Measurements from ENCODE around the gene TACC2. TPM values are rescaled to one million over a fixed set of nuclear protein-coding genes. Genes with fewer than 3 reads are reported as not detected.

TACC2 gene
- total and polyA plus RNA-seq, 2 donors (not counting 3 experiments of a cell fraction or from before 2014, with no cell fraction given), result 14.4 to 46.2 TPM

DNA sequence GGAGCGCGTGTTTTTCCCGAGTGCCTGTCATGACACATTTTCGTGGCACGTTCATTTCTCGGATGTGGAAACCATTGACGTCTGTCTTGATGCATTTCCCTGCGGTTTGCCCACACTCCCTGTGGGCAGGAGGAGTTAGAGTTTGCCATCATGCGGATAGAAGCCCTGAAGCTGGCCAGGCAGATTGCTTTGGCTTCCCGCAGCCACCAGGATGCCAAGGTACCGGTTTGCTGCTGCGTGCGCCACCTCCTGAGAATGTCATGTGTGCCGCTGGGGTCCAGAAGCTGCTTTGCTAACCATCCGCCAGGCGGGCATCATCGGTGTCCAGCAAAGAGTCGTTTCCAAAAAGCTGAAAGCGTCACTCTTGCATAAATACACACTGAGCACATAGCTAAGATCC lies 241.3 kb downstream of the TACC2 start:
- TF ChIP-seq FOS (IDR thresholded peaks at IDR 0.05; ENCODE audit: borderline replicate concordance, insufficient read depth, low read length) (no peak), EZH2 (IDR thresholded peaks at IDR 0.05; ENCODE audit: borderline replicate concordance, low read depth, low read length, severe bottlenecking) (no peak), POLR2A (IDR thresholded peaks at IDR 0.05; ENCODE audit: low read depth, low read length) (no peak), POLR2AphosphoS5 (IDR thresholded peaks at IDR 0.05; ENCODE audit: insufficient read depth, low read depth, low read length) (no peak), GATA2 (IDR thresholded peaks at IDR 0.05; ENCODE audit: insufficient read depth, insufficient read length, low read depth, low read length) (no peak), JUN (IDR thresholded peaks at IDR 0.05; ENCODE audit: borderline replicate concordance, insufficient read depth, insufficient read length, low read depth) (no peak), MYC (IDR thresholded peaks at IDR 0.05; ENCODE audit: low read depth, low read length) (no peak)
- TF ChIP-seq, protein P1, sequence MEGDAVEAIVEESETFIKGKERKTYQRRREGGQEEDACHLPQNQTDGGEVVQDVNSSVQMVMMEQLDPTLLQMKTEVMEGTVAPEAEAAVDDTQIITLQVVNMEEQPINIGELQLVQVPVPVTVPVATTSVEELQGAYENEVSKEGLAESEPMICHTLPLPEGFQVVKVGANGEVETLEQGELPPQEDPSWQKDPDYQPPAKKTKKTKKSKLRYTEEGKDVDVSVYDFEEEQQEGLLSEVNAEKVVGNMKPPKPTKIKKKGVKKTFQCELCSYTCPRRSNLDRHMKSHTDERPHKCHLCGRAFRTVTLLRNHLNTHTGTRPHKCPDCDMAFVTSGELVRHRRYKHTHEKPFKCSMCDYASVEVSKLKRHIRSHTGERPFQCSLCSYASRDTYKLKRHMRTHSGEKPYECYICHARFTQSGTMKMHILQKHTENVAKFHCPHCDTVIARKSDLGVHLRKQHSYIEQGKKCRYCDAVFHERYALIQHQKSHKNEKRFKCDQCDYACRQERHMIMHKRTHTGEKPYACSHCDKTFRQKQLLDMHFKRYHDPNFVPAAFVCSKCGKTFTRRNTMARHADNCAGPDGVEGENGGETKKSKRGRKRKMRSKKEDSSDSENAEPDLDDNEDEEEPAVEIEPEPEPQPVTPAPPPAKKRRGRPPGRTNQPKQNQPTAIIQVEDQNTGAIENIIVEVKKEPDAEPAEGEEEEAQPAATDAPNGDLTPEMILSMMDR (IDR thresholded peaks at IDR 0.05; ENCODE audit: extremely low read depth in 1 of 2, insufficient read depth in 1 of 2, low read depth in 1 of 2, low read length in 2 of 2), result no peak
- TF ChIP-seq, protein P2, sequence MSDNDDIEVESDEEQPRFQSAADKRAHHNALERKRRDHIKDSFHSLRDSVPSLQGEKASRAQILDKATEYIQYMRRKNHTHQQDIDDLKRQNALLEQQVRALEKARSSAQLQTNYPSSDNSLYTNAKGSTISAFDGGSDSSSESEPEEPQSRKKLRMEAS (IDR thresholded peaks at IDR 0.05; ENCODE audit: insufficient read depth, insufficient read length), result no peak
- POLR2A ChIA-PET, result no interaction called here
- Histone ChIP-seq H3K36me3 (ENCODE audit: control insufficient read depth in 2 of 2, extremely low read depth in 1 of 2, insufficient read depth in 2 of 2, low read length in 2 of 2) (peaks cover 3 to 7% of the 10 kb centered on the region in 2 experiments), H3K4me2 (ENCODE audit: insufficient read depth, low read length) (no peak overlapping the region), H3K4me3 (replicated peaks in 1 of 3; ENCODE audit: insufficient read depth in 1 of 3, low read depth in 1 of 3, low read length in 3 of 3) (no peak overlapping the region), H3K27me3 (ENCODE audit: control insufficient read depth in 2 of 2, insufficient read depth in 2 of 2, low read length in 2 of 2) (no peaks in the 10 kb centered on the region), H3K79me2 (ENCODE audit: control insufficient read depth, insufficient read depth, low read length) (no peaks in the 10 kb centered on the region), H3K27ac (ENCODE audit: insufficient read depth, low read depth, low read length) (no peak overlapping the region), H2AFZ (ENCODE audit: low read depth, low read length) (no peak overlapping the region), H3K4me1 (ENCODE audit: control insufficient read depth, extremely low read depth, insufficient read depth, low read length) (no peaks in the 10 kb centered on the region), H4K20me1 (replicated peaks; ENCODE audit: control insufficient read depth, extremely low read depth, insufficient read depth, low read length) (no peaks in the 10 kb centered on the region), H3K9me3 (replicated peaks; ENCODE audit: control insufficient read depth, insufficient read depth, low read length) (no peaks in the 10 kb centered on the region), H3K9ac (replicated peaks; ENCODE audit: extremely low read depth, insufficient read depth, low read length) (no peak overlapping the region), H3K9me1 (replicated peaks; ENCODE audit: control insufficient read depth, extremely low read depth, insufficient read depth, low read length) (no peaks in the 10 kb centered on the region)
- DNase-seq (ENCODE audit: low read depth, low spot score) (no peak), FAIRE-seq (no peak)
- intact Hi-C loops (cut with micrococcal nuclease) (no loop called here), dilution Hi-C loops (cut with MboI; ENCODE audit: extremely low pct_ligation_motif_present, low sequenced_read_pairs) (no loop called here)
- CTCF ChIA-PET, result no interaction called here
- BruUV-seq (replicated peaks), result no TSS peak
